ENCODE measurements around the gene FAM107B.
"Not testable (repeated sequence)": the region's sequence is repeated elsewhere in the genome, so short reads cannot be mapped to it uniquely, and the experiment has no call there.

Gene FAM107B

DNA sequence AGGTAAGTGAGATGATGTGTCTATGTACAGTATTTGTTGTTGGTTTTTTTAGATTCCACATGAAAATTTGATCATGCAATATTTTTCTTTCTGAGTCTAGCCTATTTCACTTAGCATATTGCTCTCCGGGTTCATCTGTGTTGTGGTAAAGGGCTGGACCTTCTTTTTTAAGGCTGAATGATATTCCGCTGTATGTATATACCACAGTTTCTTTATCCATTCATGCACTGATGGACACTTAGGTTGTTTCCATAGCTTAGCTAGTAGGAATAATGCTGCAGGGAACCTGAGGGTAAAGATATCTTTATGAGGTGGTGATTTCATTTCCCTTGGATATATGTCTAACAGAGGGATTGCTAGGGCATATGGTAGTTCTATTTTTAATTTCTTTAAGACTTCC, 80.8 kb downstream of the FAM107B start:
- DNase-seq (ENCODE audit: low read depth in 3 of 3), result no peak

DNA sequence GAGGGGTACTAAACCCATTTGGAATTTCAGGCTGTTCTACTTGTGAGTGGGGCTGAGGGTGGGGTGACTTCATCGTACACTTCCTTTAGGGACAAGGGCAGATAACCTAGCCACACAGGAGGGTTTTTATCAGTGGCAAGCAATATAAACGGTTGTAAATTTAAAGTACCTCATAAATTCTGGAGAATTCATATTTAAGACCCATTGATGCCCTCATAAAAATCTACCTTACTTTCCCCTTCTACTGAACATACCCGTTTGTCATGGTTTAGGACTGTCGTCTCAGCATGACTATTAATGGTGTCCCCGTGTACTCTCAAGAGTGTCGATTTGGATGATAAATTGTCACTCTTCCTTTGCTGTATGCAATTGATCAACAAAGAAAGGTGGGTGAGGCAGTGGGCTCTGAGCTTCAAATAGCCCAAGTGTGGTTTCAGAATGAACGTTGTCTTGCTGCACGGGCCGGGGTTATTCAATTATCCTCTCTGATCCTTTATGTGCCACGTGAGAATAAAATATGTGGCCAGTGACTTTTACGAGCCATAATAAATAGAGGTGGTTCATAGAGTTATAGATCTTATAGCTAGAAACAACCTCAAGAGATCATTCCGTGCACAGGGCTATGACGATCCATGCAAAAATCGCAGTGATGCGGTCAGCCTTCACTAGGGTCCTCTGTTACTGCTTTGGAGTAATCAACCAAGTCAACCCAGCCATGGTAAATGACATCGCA, 82.2 kb downstream of the FAM107B start:
- no peak for DNase-seq (ENCODE audit: low read depth in 3 of 3)

GRCh38 chr10:14691359-14691758, 83.3 kb downstream of the FAM107B start:
- DNase-seq (ENCODE audit: low read depth in 3 of 3), result no peak

- DNase-seq (ENCODE audit: low read depth in 3 of 3), result no peak
Measured at GRCh38 chr10:14688606-14689005, 86.1 kb downstream of the FAM107B start.

DNA sequence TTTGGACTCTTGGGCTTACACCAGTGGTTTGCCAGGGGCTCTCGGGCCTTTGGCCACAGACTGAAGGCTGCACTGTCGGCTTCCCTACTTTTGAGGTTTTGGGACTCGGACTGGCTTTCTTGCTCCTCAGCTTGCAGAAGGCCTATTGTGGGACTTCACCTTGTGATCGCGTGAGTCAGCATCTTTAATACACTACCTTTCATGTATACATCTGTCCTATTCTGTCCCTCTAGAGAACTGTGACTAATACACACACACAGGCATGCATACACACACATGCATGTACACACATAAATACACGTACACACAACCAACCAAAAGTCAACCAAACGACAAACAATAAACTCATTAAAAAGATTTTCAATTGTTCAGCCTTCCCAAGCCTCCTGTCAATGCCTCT, 86.5 kb downstream of the FAM107B start:
- not testable (repeated sequence) for DNase-seq (ENCODE audit: low read depth in 3 of 3)

DNA sequence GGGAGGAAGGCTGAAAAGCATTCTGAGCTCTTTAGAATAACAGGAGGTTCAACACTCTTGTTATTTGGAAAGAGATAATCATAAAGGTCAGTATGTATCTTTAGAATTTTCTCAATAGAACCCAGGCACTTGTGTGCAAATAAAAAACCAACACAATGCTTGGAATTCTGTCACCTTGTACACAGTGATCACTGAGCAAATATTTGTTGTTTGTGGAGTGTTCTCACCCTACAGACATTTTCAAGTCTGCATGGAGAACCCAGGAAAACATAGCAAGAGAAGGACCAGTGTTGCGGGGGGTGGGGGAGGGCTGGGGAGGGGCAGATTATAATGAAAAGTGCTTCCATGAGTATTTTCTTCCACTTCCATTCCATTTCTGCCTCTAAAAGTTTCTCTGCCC, 87.4 kb downstream of the FAM107B start:
- no peak for DNase-seq (ENCODE audit: low read depth in 3 of 3)

GRCh38 chr10:14686356-14686755, 88.3 kb downstream of the FAM107B start:
- DNase-seq (ENCODE audit: low read depth in 3 of 3), result no peak

- no peak for DNase-seq (ENCODE audit: low read depth in 3 of 3)
Measured at GRCh38 chr10:14684354-14684753, 90.3 kb downstream of the FAM107B start.

GRCh38 chr10:14683256-14683655, 91.4 kb downstream of the FAM107B start:
- no peak for DNase-seq (ENCODE audit: low read depth in 3 of 3)

DNA sequence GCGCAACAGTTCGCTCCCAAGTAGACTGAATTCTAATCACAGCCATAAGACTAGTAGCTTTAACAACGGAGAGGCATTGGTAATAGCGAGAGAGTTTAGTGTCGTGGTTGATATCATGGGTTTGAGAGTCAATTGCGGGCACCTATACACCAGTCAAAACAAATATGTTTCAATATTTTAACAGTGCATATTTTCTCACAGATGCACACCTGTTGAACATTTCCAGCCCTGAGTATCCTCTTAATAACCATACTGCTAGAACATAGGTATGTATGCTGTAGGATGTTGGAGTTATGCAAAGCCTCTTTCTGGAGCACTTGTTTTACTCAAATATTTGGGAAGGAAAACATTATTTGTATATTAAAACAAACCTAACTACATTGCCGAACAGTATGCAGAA, 92.9 kb downstream of the FAM107B start:
- no peak for DNase-seq (ENCODE audit: low read depth in 3 of 3)

GRCh38 chr10:14681305-14681704, 93.4 kb downstream of the FAM107B start:
- no peak for DNase-seq (ENCODE audit: low read depth in 3 of 3)

- no peak for DNase-seq (ENCODE audit: low read depth in 3 of 3)
Measured at GRCh38 chr10:14678637-14679036, 96.1 kb downstream of the FAM107B start.

GRCh38 chr10:14676732-14677131, 98.0 kb downstream of the FAM107B start:
- DNase-seq (ENCODE audit: low read depth in 3 of 3), result no peak

DNA sequence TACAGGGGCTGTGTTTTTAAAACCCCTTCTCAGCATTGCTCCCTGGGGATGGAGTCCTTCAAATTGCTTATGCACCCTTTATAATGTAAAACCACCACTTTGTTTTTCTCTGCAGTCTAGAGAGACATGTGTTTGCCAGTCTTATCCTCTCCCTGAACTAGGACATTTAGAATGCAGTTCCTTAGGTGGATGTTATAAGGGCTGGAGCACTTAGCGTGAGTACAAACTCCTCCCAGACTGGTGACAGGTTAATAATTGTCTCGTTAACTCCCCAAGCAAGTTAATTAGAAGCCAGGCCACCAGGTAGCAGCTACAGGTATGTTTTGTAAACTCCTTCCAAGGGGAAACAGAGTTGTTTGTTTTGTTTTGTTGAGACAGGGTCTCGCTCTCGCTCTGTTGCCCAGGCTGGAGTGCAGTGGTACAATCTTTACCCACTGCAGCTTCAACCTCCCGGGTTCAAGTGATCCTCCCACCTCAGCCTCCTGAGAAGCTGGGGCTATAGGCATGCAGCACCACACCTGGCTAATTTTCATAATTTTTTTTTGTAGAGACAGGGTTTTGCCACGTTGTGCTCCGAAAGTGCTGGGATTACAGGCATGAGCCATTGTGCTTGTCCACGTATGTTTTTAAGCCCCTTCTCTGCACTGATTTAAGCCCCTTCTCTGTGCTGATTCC, 100.2 kb downstream of the FAM107B start:
- no peak for DNase-seq (ENCODE audit: low read depth in 3 of 3)

DNA sequence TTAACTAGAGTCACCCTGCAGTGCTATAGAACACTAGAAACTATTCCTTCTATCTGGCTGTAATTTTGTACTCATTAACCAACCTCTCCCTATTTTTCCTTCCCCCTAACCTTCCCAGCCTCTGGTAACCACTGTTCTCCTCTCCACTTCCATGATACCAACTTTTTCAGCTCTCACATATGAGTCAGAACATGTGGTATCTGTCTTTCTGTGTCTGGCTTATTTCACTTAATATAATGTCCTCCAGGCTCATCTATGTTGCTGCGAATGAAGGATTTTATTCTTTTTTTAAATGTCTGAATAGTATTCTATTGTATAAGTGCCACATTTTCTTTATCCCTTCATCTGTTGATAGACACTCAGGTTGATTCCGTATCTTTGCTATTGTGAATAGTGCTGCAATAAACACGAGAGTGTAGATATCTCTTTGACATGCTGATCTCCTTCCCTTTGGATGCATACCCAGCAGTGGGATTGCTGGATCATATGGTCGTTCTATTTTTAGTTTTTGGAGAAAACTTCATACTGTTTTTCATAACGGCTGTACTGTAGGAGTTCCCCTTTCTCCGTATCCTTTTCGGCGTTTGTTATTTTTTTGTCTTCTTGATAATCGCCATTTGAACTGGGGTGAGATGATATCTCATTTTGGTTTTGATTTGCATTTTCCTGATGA, 101.4 kb downstream of the FAM107B start:
- no peak for DNase-seq (ENCODE audit: low read depth in 3 of 3)

- no peak for DNase-seq (ENCODE audit: low read depth in 3 of 3)
Measured at GRCh38 chr10:14671386-14671831, 103.3 kb downstream of the FAM107B start.

DNA sequence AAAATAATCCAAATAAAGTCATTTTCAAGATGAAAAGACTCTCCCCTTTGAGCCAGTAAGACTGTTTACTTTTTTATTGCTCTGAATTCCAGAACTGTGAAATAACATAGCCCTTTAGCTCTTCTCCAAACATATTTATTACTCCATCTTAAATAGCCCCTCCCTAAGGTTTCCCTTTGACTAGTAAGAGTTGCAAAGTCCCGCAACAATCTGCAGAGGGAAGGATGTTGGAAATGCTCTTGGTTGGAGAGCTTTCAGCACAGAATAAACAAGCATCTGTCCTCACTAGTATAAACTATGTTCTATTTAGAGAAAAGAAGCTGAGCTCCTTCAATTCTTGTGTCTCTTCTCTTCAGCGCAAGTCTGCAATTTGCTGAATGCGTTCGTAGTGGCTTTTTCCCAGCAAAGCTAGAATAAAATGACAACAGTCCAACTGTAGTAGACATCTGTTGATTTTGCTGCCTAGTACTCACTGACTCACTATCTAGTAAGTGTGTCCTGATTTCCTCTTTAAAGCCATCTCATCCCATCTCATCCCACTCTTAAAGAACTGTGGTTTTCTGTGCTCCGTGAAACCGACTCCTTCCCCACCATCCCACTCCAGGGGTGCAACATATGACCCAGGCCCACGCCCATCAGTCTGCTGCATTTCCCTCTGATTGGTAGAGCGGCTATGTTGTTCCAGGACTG, 104.0 kb downstream of the FAM107B start:
- no peak for DNase-seq (ENCODE audit: low read depth in 3 of 3)

- DNase-seq (ENCODE audit: low read depth in 3 of 3), result no peak
Measured at GRCh38 chr10:14669576-14669975, 105.1 kb downstream of the FAM107B start.

- DNase-seq (ENCODE audit: low read depth in 3 of 3), result no peak
Measured at GRCh38 chr10:14667781-14668180, 106.9 kb downstream of the FAM107B start.

- DNase-seq (ENCODE audit: low read depth in 3 of 3), result no peak
Measured at GRCh38 chr10:14667280-14667679, 107.4 kb downstream of the FAM107B start.

DNA sequence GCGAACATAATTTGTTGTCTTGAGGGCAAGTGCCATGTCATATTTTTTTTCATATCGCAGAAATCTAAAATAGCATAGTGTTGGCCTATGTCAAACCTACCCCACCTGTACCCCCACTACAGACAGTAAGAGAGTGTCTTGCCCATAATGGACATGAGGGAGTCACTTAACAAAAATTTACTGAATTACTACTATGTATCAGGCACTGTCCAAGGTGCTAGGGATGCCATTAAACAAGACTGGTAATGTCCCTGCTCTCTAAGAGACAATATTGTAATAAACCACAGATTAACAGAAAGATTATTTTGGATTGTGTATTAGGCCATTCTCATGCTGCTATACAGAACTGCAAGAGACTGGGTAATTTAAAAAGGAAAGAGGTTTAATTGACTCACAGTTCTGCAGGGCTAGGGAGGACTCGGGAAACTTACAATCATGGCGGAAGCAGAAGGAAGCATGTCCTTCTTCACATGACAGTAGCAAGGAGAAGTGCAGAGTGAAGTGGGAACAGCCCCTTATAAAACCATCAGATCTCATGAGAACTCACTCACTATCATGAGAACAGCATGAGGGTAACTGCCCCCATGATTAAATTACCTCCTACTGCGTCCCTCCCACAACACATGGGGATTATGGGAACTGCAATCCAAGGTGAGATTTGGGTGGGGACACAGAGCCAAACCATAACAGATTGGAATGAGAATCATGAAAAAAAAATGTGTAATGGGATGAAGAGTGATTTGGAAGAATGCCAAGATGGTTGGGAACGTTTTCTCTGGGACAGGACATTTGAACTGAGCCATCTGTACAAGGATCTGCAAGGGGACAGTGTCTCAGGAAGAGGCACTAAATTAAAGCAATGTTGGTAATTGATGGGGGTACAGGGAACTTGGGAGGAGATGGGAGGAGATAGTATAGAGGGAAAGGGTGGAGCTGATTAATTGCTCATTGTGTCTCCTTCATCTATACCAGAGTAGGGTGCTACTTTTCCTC, 108.5 kb downstream of the FAM107B start:
- DNase-seq (ENCODE audit: low read depth in 3 of 3), result no peak
